ENCODE measurements around the gene CLCA2.

GRCh38 chr1:86396498-86396890 is 27.5 kb upstream of the CLCA2 start:
- no peak for TF ChIP-seq POLR2AphosphoS5 (IDR thresholded peaks at IDR 0.05)
- TF ChIP-seq CTCF (IDR thresholded peaks at IDR 0.05), result no peak
- no peak for TF ChIP-seq POLR2A (IDR thresholded peaks at IDR 0.05)
- no peak for TF ChIP-seq EP300 (IDR thresholded peaks at IDR 0.05)

Measured in sigmoid colon (tissue), 4 donors.